GM23338 (cell line): ENCODE results near the gene CACNA1C. TPM values are rescaled to one million over a fixed set of nuclear protein-coding genes. Genes with fewer than 3 reads are reported as not detected.

ENCODE experiments used
- ATAC-seq: fragments of 200-7000 bp; cut with Tn5 transposase; 3 replicates; pipeline ENCODE4 v1.9.1; 2020
- DNase-seq: peaks from one replicate; pipeline ENCODE4 v3.0.0-alpha.2; 2015; ENCODE audit warnings: low spot score
- H2AFZ ChIP-seq: fragments of 200-600 bp; sonication (generic); 2 replicates; pipeline ENCODE4 v1.8.0; 2016; ENCODE audit warnings: antibody characterized with exemption, mild to moderate bottlenecking, moderate library complexity
- H3F3A ChIP-seq: fragments of 200-600 bp; sonication (generic); replicated peaks from 2 replicates; pipeline ENCODE4 v1.8.0; 2017; ENCODE audit warnings: antibody characterized with exemption, mixed run types, low read depth
- H3K27ac ChIP-seq: fragments of 200-600 bp; sonication (generic); 2 replicates; pipeline ENCODE4 v1.6.1; 2016; ENCODE audit warnings: low read depth
- H3K27me3 ChIP-seq: fragments of 200-600 bp; sonication (generic); 2 replicates; pipeline ENCODE4 v1.8.0; 2016; ENCODE audit warnings: mild to moderate bottlenecking, mixed run types, moderate library complexity; ENCODE audit not compliant: insufficient read depth
- H3K36me3 ChIP-seq: fragments of 200-600 bp; sonication (generic); 2 replicates; pipeline ENCODE4 v1.8.0; 2016; ENCODE audit warnings: mild to moderate bottlenecking; ENCODE audit not compliant: insufficient read depth
- H3K4me1 ChIP-seq: fragments of 200-600 bp; sonication (generic); 2 replicates; pipeline ENCODE4 v1.8.0; 2016; ENCODE audit warnings: mild to moderate bottlenecking, moderate library complexity; ENCODE audit not compliant: insufficient read depth
- H3K4me2 ChIP-seq: fragments of 200-600 bp; sonication (generic); 2 replicates; pipeline ENCODE4 v1.7.1; 2017; ENCODE audit warnings: mixed run types
- H3K4me3 ChIP-seq: fragments of 200-600 bp; sonication (generic); 2 replicates; pipeline ENCODE4 v1.6.1; 2016; ENCODE audit warnings: mixed run types
- H3K79me2 ChIP-seq: fragments of 200-600 bp; sonication (generic); replicated peaks from 2 replicates; pipeline ENCODE4 v1.8.0; 2017; ENCODE audit warnings: mild to moderate bottlenecking; ENCODE audit not compliant: insufficient read depth
- H3K9me2 ChIP-seq: fragments of 200-600 bp; sonication (generic); 2 replicates; pipeline ENCODE4 v1.8.0; 2017; ENCODE audit not compliant: insufficient read depth
- H4K20me1 ChIP-seq: fragments of 200-600 bp; sonication (generic); replicated peaks from 2 replicates; pipeline ENCODE4 v1.8.0; 2017; ENCODE audit warnings: mild to moderate bottlenecking; ENCODE audit not compliant: insufficient read depth
- H3K27ac Mint-ChIP-seq: 2 replicates; pipeline ENCODE4 v1.8.0; 2020; ENCODE audit warnings: inconsistent platforms, mild to moderate bottlenecking, moderate library complexity, mixed read lengths
- H3K27me3 Mint-ChIP-seq: 3 replicates; pipeline ENCODE4 v1.8.0; 2022; ENCODE audit warnings: low read depth, mild to moderate bottlenecking, moderate library complexity, mixed read lengths, inconsistent platforms; ENCODE audit not compliant: insufficient read depth, poor library complexity
- H3K36me3 Mint-ChIP-seq: 3 replicates; pipeline ENCODE4 v1.8.0; 2021; ENCODE audit warnings: low read depth, mild to moderate bottlenecking, inconsistent platforms, moderate library complexity, mixed read lengths
- H3K4me1 Mint-ChIP-seq: 3 replicates; pipeline ENCODE4 v1.8.0; 2020; ENCODE audit warnings: mild to moderate bottlenecking, inconsistent platforms, mixed read lengths
- H3K4me3 Mint-ChIP-seq: 3 replicates; pipeline ENCODE4 v1.8.0; 2021; ENCODE audit warnings: moderate library complexity, mild to moderate bottlenecking, inconsistent platforms, mixed read lengths
- H3K9me3 Mint-ChIP-seq: 3 replicates; pipeline ENCODE4 v1.8.0; 2020; ENCODE audit warnings: moderate library complexity, mild to moderate bottlenecking, inconsistent platforms, mixed read lengths
- CREB1 ChIP-seq: fragments of 250-450 bp; sonication (Bioruptor Pico); IDR thresholded peaks from 2 replicates; pipeline ENCODE4 v1.5.0; 2020; ENCODE audit warnings: low read depth, mild to moderate bottlenecking, moderate library complexity
- CTCF ChIP-seq, 2 experiments: fragments of 200-600 bp in 1 of 2; sonication (generic) in 1 of 2; conservative IDR thresholded peaks; 2 replicates each; pipeline versions ENCODE4 v1.5.1 to v1.6.1; 2016 to 2017; ENCODE audit warnings: antibody characterized with exemption in 2 of 2, low read depth in 2 of 2, mild to moderate bottlenecking in 2 of 2, moderate library complexity in 1 of 2
- EZH2 ChIP-seq: fragments of 200-600 bp; sonication (generic); IDR thresholded peaks from one replicate; pipeline ENCODE4 v1.8.0; 2017; ENCODE audit warnings: antibody characterized with exemption, mild to moderate bottlenecking, low read depth; ENCODE audit not compliant: unreplicated experiment
- EZH2phosphoT487 ChIP-seq: fragments of 200-600 bp; sonication (generic); IDR thresholded peaks from one replicate; pipeline ENCODE4 v1.8.1; 2018; ENCODE audit warnings: antibody characterized with exemption; ENCODE audit not compliant: unreplicated experiment
- JUNB ChIP-seq: IDR thresholded peaks from one replicate; pipeline ENCODE4 v1.6.1; 2016; ENCODE audit warnings: antibody characterized with exemption; ENCODE audit not compliant: unreplicated experiment
- NANOG ChIP-seq: IDR thresholded peaks from 2 replicates; pipeline ENCODE4 v1.6.1; 2016; ENCODE audit warnings: antibody characterized with exemption, borderline replicate concordance
- POLR2AphosphoS5 ChIP-seq: IDR thresholded peaks from 2 replicates; pipeline ENCODE4 v1.6.1; 2016; ENCODE audit warnings: antibody characterized with exemption, low read depth
- STAT1 ChIP-seq: IDR thresholded peaks from one replicate; pipeline ENCODE4 v1.6.1; 2016; ENCODE audit warnings: antibody characterized with exemption; ENCODE audit not compliant: unreplicated experiment
- ZNF114 ChIP-seq: fragments of 250-450 bp; sonication (Bioruptor Pico); IDR thresholded peaks from 2 replicates; pipeline ENCODE4 v1.5.0; 2020; ENCODE audit warnings: mild to moderate bottlenecking, moderate library complexity
- ZNF331 ChIP-seq: fragments of 250-450 bp; sonication (Bioruptor Pico); IDR thresholded peaks from 2 replicates; pipeline ENCODE4 v1.5.0; 2020; ENCODE audit warnings: low read depth, mild to moderate bottlenecking, moderate library complexity
- ZNF462 ChIP-seq: fragments of 250-450 bp; sonication (Bioruptor Pico); IDR thresholded peaks from 2 replicates; pipeline ENCODE4 v1.5.0; 2020; ENCODE audit warnings: mild to moderate bottlenecking, moderate library complexity
- polyA plus RNA-seq: library from polyadenylated mRNA; unstranded; fragments of >200 nt; fragmentation: Nextera tagmentation; extraction: Ambion mirVana; gene quantifications from 2 replicates; pipeline ENCODE4 v1.2.1, GENCODE V29; 2016
- total RNA-seq: library from RNA; depleted of rRNA; stranded (reverse); fragments of >200 nt; shearing (Covaris generic); gene quantifications from 2 replicates; pipeline ENCODE4 v1.2.3, GENCODE V29; 2014
- TF ChIP-seq, protein P1 (sequence below): IDR thresholded peaks from 2 replicates; pipeline ENCODE4 v1.6.1; 2016; ENCODE audit warnings: antibody characterized with exemption
- TF ChIP-seq, protein P2 (sequence below): IDR thresholded peaks from one replicate; pipeline ENCODE4 v1.6.1; 2018; ENCODE audit warnings: antibody characterized with exemption; ENCODE audit not compliant: unreplicated experiment

The CACNA1C gene
- total and polyA plus RNA-seq, 2 experiments from 2014 or later = 0.78 to 2.1 TPM

DNA sequence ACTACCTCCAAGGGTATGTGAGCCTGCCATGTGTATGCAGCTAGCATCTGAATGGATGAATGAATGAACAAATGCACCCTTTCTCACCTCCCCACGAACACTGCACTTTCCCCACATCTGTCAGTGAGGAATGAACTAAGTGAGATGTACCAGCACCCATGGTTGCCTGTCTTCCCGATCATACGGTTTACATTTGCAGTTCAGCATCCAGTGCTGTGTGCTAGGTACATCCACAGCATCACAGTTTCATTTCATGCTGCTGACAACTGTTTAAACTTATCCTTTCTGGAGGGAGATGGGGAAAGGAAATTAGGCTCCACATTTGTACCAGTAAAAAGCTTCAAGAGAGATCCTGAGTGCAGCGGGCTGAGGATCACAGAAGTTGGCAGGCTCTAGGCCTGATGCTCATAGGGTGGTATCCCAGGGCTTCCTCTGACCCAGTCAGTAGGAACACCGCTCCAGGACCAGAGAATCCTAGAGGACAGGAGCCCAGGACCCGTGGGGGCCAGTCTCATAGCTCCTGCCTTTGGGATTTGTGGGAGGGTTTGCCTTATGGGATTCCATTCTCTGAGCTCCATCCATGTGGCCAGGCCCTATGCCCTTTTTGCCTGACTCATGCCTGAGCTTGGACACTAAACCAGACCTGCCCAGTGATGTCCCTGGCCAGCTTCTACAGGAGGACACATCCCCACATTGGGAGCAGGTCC is 294.5 kb downstream of the CACNA1C start:
- H4K20me1 ChIP-seq = no peaks in the 10 kb centered on the region
- ATAC-seq (no peak), DNase-seq (no peak)
- no peak overlapping the region for H3K27ac ChIP-seq
- no peak overlapping the region for H2AFZ ChIP-seq
- peaks cover 19% of the 10 kb centered on the region for H3K4me1 ChIP-seq
- H3F3A ChIP-seq = no peaks in the 10 kb centered on the region
- no peaks in the 10 kb centered on the region for H3K79me2 ChIP-seq
- H3K36me3 ChIP-seq = no peaks in the 10 kb centered on the region
- TF ChIP-seq, protein P1, sequence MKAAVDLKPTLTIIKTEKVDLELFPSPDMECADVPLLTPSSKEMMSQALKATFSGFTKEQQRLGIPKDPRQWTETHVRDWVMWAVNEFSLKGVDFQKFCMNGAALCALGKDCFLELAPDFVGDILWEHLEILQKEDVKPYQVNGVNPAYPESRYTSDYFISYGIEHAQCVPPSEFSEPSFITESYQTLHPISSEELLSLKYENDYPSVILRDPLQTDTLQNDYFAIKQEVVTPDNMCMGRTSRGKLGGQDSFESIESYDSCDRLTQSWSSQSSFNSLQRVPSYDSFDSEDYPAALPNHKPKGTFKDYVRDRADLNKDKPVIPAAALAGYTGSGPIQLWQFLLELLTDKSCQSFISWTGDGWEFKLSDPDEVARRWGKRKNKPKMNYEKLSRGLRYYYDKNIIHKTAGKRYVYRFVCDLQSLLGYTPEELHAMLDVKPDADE = no peak
- TF ChIP-seq ZNF331 (CRISPR knock-in tag) = no peak
- TF ChIP-seq, protein P2, sequence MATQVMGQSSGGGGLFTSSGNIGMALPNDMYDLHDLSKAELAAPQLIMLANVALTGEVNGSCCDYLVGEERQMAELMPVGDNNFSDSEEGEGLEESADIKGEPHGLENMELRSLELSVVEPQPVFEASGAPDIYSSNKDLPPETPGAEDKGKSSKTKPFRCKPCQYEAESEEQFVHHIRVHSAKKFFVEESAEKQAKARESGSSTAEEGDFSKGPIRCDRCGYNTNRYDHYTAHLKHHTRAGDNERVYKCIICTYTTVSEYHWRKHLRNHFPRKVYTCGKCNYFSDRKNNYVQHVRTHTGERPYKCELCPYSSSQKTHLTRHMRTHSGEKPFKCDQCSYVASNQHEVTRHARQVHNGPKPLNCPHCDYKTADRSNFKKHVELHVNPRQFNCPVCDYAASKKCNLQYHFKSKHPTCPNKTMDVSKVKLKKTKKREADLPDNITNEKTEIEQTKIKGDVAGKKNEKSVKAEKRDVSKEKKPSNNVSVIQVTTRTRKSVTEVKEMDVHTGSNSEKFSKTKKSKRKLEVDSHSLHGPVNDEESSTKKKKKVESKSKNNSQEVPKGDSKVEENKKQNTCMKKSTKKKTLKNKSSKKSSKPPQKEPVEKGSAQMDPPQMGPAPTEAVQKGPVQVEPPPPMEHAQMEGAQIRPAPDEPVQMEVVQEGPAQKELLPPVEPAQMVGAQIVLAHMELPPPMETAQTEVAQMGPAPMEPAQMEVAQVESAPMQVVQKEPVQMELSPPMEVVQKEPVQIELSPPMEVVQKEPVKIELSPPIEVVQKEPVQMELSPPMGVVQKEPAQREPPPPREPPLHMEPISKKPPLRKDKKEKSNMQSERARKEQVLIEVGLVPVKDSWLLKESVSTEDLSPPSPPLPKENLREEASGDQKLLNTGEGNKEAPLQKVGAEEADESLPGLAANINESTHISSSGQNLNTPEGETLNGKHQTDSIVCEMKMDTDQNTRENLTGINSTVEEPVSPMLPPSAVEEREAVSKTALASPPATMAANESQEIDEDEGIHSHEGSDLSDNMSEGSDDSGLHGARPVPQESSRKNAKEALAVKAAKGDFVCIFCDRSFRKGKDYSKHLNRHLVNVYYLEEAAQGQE = no peak
- TF ChIP-seq POLR2AphosphoS5 = no peak
- TF ChIP-seq CREB1 (CRISPR knock-in tag) = no peak
- TF ChIP-seq EZH2phosphoT487 = no peak
- TF ChIP-seq CTCF (conservative IDR thresholded peaks at IDR 0.05; ENCODE audit: low read depth in 2 of 2) = no peak
- no peak for TF ChIP-seq JUNB
- TF ChIP-seq EZH2 = no peak
- TF ChIP-seq STAT1 = no peak
- TF ChIP-seq NANOG = no peak
- no peak for TF ChIP-seq ZNF114 (CRISPR knock-in tag)
- no peak for TF ChIP-seq ZNF462
- no peak overlapping the region for H3K27ac Mint-ChIP-seq
- peaks cover 4% of the 10 kb centered on the region for H3K27me3 Mint-ChIP-seq
- no peak overlapping the region for H3K4me3 Mint-ChIP-seq
- H3K9me2 ChIP-seq = no peaks in the 10 kb centered on the region
- no peak overlapping the region for H3K4me2 ChIP-seq
- H3K4me3 ChIP-seq = no peak overlapping the region
- H3K9me3 Mint-ChIP-seq = no peaks in the 10 kb centered on the region
- no peaks in the 10 kb centered on the region for H3K27me3 ChIP-seq
- H3K4me1 Mint-ChIP-seq = peaks cover 25% of the 10 kb centered on the region
- no peaks in the 10 kb centered on the region for H3K36me3 Mint-ChIP-seq
